HG03457 (cell line): ENCODE data around the gene SIPA1L3.

Experiments used
- ATAC-seq: cut with Tn5 transposase; IDR thresholded peaks from one replicate; pipeline ENCODE4 v1.9.1; 2021; ENCODE audit warnings: moderate number of reproducible peaks; ENCODE audit not compliant: unreplicated experiment

SIPA1L3 gene

GRCh38 chr19:37975596-37976515 is 68.8 kb downstream of the SIPA1L3 start:
- ATAC-seq = no peak

GRCh38 chr19:37977391-37977790 is 70.4 kb downstream of the SIPA1L3 start:
- ATAC-seq = no peak

- no peak for ATAC-seq
Observed at GRCh38 chr19:37977992-37978391, 71.0 kb downstream of the SIPA1L3 start.

- ATAC-seq = no peak
Observed at GRCh38 chr19:37979547-37980082, 72.6 kb downstream of the SIPA1L3 start.

- no peak for ATAC-seq
Observed at GRCh38 chr19:37980419-37981170, 73.6 kb downstream of the SIPA1L3 start.

GRCh38 chr19:37981785-37982475 is 74.9 kb downstream of the SIPA1L3 start:
- no peak for ATAC-seq

GRCh38 chr19:37982655-37983054 is 75.6 kb downstream of the SIPA1L3 start:
- ATAC-seq = no peak

GRCh38 chr19:37983153-37983552 is 76.1 kb downstream of the SIPA1L3 start:
- ATAC-seq = no peak

- ATAC-seq = no peak
Observed at GRCh38 chr19:37983916-37984315, 76.9 kb downstream of the SIPA1L3 start.

GRCh38 chr19:37986048-37986750 is 79.2 kb downstream of the SIPA1L3 start:
- ATAC-seq = no peak

GRCh38 chr19:37987356-37988332 is 80.6 kb downstream of the SIPA1L3 start:
- ATAC-seq = no peak

- no peak for ATAC-seq
Observed at GRCh38 chr19:37988758-37989635, 82.0 kb downstream of the SIPA1L3 start.

GRCh38 chr19:37989855-37990254 is 82.8 kb downstream of the SIPA1L3 start:
- no peak for ATAC-seq

- no peak for ATAC-seq
Observed at GRCh38 chr19:37990362-37990761, 83.4 kb downstream of the SIPA1L3 start.

GRCh38 chr19:37991176-37991835 is 84.3 kb downstream of the SIPA1L3 start:
- ATAC-seq = no peak

GRCh38 chr19:37991841-37992248 is 84.8 kb downstream of the SIPA1L3 start:
- no peak for ATAC-seq

GRCh38 chr19:37992761-37993160 is 85.8 kb downstream of the SIPA1L3 start:
- no peak for ATAC-seq

- ATAC-seq = no peak
Observed at GRCh38 chr19:37994823-37995130, 87.8 kb downstream of the SIPA1L3 start.
